HepG2 (cell line): ENCODE data around the gene EMP2. TPM values are rescaled to one million over a fixed set of nuclear protein-coding genes. Genes with fewer than 3 reads are reported as not detected.

Source experiments
- ASH2L ChIP-seq: fragments of 300-600, 200-600 bp; sonication (generic); IDR thresholded peaks from 2 replicates; pipeline ENCODE4 v1.7.0; 2017; ENCODE audit warnings: low read depth, mild to moderate bottlenecking, moderate library complexity, mixed read lengths, low read length; ENCODE audit not compliant: insufficient read length
- CENPX ChIP-seq: sonication (generic); formaldehyde crosslinking; IDR thresholded peaks from 2 replicates; pipeline ENCODE4 v1.9.0; 2021; ENCODE audit warnings: mild to moderate bottlenecking, missing genetic modification reagents, moderate library complexity
- FOXA3 ChIP-seq: IDR thresholded peaks from 2 replicates; pipeline ENCODE4 v1.6.1; 2016; ENCODE audit warnings: missing genetic modification reagents, missing compliant biosample characterization
- SCMH1 ChIP-seq: sonication (generic); formaldehyde crosslinking; IDR thresholded peaks from 2 replicates; pipeline ENCODE4 v1.9.0; 2021; ENCODE audit warnings: missing genetic modification reagents, mild to moderate bottlenecking, borderline replicate concordance
- SOX6 ChIP-seq, 2 experiments: fragments of 450-650 bp in 1 of 2; sonication (generic) in 1 of 2; formaldehyde crosslinking in 1 of 2; IDR thresholded peaks; 2 replicates each; pipeline versions ENCODE4 v1.4.0 to v1.6.1; 2017 to 2020; ENCODE audit warnings: antibody characterized with exemption in 1 of 2, mild to moderate bottlenecking in 1 of 2, missing genetic modification reagents in 1 of 2
- TARDBP ChIP-seq: sonication (generic); formaldehyde crosslinking; IDR thresholded peaks from 2 replicates; pipeline ENCODE4 v1.8.0; 2022; ENCODE audit warnings: mild to moderate bottlenecking, missing genetic modification reagents
- THAP11 ChIP-seq: IDR thresholded peaks from 2 replicates; pipeline ENCODE4 v1.6.1; 2016; ENCODE audit warnings: missing biosample characterization, missing genetic modification reagents
- TOPORS ChIP-seq: sonication (generic); formaldehyde crosslinking; IDR thresholded peaks from 2 replicates; pipeline ENCODE4 v1.8.0; 2023; ENCODE audit warnings: mild to moderate bottlenecking, missing genetic modification reagents
- YY1 ChIP-seq: IDR thresholded peaks from 2 replicates; pipeline ENCODE4 v1.6.1; 2011; ENCODE audit warnings: low read length, low read depth, moderate library complexity, mild to moderate bottlenecking; ENCODE audit not compliant: insufficient read depth, insufficient replicate concordance
- ZMYM4 ChIP-seq: sonication (generic); formaldehyde crosslinking; IDR thresholded peaks from 2 replicates; pipeline ENCODE4 v1.8.1; 2023; ENCODE audit warnings: mild to moderate bottlenecking, missing genetic modification reagents
- ZNF468 ChIP-seq: sonication (generic); formaldehyde crosslinking; IDR thresholded peaks from 2 replicates; pipeline ENCODE4 v1.8.0; 2022; ENCODE audit warnings: mild to moderate bottlenecking, moderate library complexity, missing genetic modification reagents
- ZNF550 ChIP-seq: sonication (generic); formaldehyde crosslinking; IDR thresholded peaks from 2 replicates; pipeline ENCODE4 v1.4.0; 2020; ENCODE audit warnings: mild to moderate bottlenecking, missing genetic modification reagents, borderline replicate concordance
- ZNF564 ChIP-seq: sonication (generic); formaldehyde crosslinking; IDR thresholded peaks from 2 replicates; pipeline ENCODE4 v1.8.1; 2023; ENCODE audit warnings: mild to moderate bottlenecking, missing genetic modification reagents
- ZNF780A ChIP-seq: sonication (generic); formaldehyde crosslinking; IDR thresholded peaks from 2 replicates; pipeline ENCODE4 v1.8.0; 2022; ENCODE audit warnings: mild to moderate bottlenecking, missing genetic modification reagents, moderate library complexity
- ZNF792 ChIP-seq: IDR thresholded peaks from 2 replicates; pipeline ENCODE4 v1.6.1; 2016
- ZNF816 ChIP-seq: sonication (generic); formaldehyde crosslinking; IDR thresholded peaks from 2 replicates; pipeline ENCODE4 v1.8.0; 2022; ENCODE audit warnings: missing genetic modification reagents, mild to moderate bottlenecking, borderline replicate concordance
- polyA plus RNA-seq, 8 experiments: library from polyadenylated mRNA; depleted of rRNA in 3 of 8; stranded (reverse) in 7 of 8; unstranded in 1 of 8; fragments of >200 nt; fragmentation: Illumina TruSeq in 4 of 8; extraction: Trizol in 4 of 8; gene quantifications; 2 replicates each; pipeline versions ENCODE4 v1.2.1 to v1.2.3, GENCODE V29; 2011 to 2016; ENCODE audit warnings: low read depth in 4 of 8, missing spikeins in 1 of 8, mixed read lengths in 1 of 8; ENCODE audit not compliant: insufficient read depth in 1 of 8
- total RNA-seq, 5 experiments: library from RNA; depleted of rRNA; stranded (reverse); fragments of >200 nt; fragmentation: Illumina TruSeq; extraction: Trizol; gene quantifications; 2 replicates each; pipeline ENCODE4 v1.2.3, GENCODE V29; 2016; ENCODE audit warnings: low read depth in 1 of 5
- TF ChIP-seq, protein P1 (sequence below): sonication (generic); formaldehyde crosslinking; IDR thresholded peaks from 2 replicates; pipeline ENCODE4 v1.4.0; 2020; ENCODE audit warnings: missing genetic modification reagents
- TF ChIP-seq, protein P2 (sequence below): fragments of 450-650 bp; IDR thresholded peaks from 2 replicates; pipeline ENCODE4 v1.6.1; 2016
- TF ChIP-seq, protein P3 (sequence below): fragments of 450-650 bp; IDR thresholded peaks from 2 replicates; pipeline ENCODE4 v1.6.1; 2017; ENCODE audit warnings: mild to moderate bottlenecking
- TF ChIP-seq, protein P4 (sequence below): sonication (generic); formaldehyde crosslinking; IDR thresholded peaks from 2 replicates; pipeline ENCODE4 v1.8.1; 2023; ENCODE audit warnings: missing genetic modification reagents, mild to moderate bottlenecking, borderline replicate concordance

The EMP2 gene
- total and polyA plus RNA-seq, 2 of the 13 experiments (the other 11 are each of a cell fraction or from before 2014, with no cell fraction given) = 24.6 to 91.2 TPM

DNA sequence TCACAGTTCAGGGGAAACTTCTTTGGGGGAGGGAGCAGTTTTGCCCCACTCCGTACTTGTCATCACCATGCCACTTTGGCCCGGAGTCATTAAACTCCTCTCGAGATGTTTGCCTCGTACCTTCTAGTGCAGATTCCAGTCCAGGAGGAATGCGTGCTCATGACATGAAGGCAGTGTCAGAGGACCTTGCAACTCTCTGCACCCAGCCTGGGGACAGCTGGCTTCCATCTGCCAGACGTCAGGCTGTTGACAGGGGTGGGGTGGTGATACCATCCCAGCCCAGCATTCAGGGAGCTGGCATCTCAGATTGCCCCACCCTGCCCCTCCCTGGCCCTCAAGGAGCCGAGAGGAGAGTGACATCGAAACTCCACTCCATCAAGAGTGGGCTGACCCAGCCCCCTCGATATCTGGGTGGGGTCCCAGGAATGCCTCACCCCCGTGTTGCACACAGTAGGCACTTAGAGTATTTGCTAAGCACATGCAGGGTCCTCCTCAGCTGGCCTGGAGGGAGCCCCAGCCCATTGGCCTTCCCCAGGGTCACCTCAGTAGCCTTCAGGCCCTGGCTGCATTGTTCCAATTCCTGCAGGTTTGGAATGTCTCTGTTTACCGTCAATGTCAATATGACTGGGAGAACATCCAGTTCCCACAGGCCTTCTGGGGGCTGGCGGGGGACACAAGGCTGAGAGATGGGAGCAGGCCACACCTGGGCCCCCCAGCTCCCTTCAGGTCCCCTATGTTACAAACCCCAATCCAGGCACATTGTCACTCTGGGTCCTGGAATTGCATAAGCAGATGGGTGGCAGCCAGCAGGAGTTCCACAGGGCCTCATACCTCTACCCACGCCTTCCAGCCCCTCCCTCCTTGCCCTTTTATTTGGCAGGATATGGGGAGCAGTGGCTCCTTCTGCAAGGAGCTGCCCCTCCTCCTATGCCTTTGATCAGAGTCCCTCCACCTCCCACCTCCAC, 21.3 kb upstream of the EMP2 start (continued):
- 0 out of 2 replicates have a peak, but pooled peaks have one; percentile 8 for TF ChIP-seq THAP11
- TF ChIP-seq ZMYM4 (CRISPR knock-in tag) = peak; percentile 26; the same call in 1 of the 2 replicates
- TF ChIP-seq CENPX (CRISPR knock-in tag) = no peak
- TF ChIP-seq ZNF816 = no peak
- TF ChIP-seq, protein P1, sequence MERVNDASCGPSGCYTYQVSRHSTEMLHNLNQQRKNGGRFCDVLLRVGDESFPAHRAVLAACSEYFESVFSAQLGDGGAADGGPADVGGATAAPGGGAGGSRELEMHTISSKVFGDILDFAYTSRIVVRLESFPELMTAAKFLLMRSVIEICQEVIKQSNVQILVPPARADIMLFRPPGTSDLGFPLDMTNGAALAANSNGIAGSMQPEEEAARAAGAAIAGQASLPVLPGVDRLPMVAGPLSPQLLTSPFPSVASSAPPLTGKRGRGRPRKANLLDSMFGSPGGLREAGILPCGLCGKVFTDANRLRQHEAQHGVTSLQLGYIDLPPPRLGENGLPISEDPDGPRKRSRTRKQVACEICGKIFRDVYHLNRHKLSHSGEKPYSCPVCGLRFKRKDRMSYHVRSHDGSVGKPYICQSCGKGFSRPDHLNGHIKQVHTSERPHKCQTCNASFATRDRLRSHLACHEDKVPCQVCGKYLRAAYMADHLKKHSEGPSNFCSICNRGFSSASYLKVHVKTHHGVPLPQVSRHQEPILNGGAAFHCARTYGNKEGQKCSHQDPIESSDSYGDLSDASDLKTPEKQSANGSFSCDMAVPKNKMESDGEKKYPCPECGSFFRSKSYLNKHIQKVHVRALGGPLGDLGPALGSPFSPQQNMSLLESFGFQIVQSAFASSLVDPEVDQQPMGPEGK (CRISPR knock-in tag) = peak; percentile 94
- no peak for TF ChIP-seq ASH2L
- no peak for TF ChIP-seq YY1
- TF ChIP-seq TARDBP (CRISPR knock-in tag) = no peak
- TF ChIP-seq ZNF792 = no peak
- peak; percentile 97 for TF ChIP-seq FOXA3 (CRISPR knock-in tag)
- TF ChIP-seq TOPORS (CRISPR knock-in tag) = no peak
- TF ChIP-seq ZNF564 (CRISPR knock-in tag) = no peak
- TF ChIP-seq SOX6 (IDR thresholded peaks at IDR 0.05) = no peak
- TF ChIP-seq SOX6 (CRISPR knock-in tag; IDR thresholded peaks at IDR 0.05) = peak; percentile 85
- TF ChIP-seq ZNF780A (CRISPR knock-in tag) = no peak
- TF ChIP-seq, protein P2, sequence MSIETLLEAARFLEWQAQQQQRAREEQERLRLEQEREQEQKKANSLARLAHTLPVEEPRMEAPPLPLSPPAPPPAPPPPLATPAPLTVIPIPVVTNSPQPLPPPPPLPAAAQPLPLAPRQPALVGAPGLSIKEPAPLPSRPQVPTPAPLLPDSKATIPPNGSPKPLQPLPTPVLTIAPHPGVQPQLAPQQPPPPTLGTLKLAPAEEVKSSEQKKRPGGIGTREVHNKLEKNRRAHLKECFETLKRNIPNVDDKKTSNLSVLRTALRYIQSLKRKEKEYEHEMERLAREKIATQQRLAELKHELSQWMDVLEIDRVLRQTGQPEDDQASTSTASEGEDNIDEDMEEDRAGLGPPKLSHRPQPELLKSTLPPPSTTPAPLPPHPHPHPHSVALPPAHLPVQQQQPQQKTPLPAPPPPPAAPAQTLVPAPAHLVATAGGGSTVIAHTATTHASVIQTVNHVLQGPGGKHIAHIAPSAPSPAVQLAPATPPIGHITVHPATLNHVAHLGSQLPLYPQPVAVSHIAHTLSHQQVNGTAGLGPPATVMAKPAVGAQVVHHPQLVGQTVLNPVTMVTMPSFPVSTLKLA = no peak
- TF ChIP-seq, protein P3, sequence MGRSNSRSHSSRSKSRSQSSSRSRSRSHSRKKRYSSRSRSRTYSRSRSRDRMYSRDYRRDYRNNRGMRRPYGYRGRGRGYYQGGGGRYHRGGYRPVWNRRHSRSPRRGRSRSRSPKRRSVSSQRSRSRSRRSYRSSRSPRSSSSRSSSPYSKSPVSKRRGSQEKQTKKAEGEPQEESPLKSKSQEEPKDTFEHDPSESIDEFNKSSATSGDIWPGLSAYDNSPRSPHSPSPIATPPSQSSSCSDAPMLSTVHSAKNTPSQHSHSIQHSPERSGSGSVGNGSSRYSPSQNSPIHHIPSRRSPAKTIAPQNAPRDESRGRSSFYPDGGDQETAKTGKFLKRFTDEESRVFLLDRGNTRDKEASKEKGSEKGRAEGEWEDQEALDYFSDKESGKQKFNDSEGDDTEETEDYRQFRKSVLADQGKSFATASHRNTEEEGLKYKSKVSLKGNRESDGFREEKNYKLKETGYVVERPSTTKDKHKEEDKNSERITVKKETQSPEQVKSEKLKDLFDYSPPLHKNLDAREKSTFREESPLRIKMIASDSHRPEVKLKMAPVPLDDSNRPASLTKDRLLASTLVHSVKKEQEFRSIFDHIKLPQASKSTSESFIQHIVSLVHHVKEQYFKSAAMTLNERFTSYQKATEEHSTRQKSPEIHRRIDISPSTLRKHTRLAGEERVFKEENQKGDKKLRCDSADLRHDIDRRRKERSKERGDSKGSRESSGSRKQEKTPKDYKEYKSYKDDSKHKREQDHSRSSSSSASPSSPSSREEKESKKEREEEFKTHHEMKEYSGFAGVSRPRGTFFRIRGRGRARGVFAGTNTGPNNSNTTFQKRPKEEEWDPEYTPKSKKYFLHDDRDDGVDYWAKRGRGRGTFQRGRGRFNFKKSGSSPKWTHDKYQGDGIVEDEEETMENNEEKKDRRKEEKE = no peak
- 0 out of 2 replicates have a peak, but pooled peaks have one; percentile 71 for TF ChIP-seq ZNF550
- TF ChIP-seq SCMH1 (CRISPR knock-in tag) = no peak
- TF ChIP-seq ZNF468 = 0 out of 2 replicates have a peak, but pooled peaks have one; percentile 41
- TF ChIP-seq, protein P4, sequence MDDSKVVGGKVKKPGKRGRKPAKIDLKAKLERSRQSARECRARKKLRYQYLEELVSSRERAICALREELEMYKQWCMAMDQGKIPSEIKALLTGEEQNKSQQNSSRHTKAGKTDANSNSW (CRISPR knock-in tag) = 0 out of 2 replicates have a peak, but pooled peaks have one; percentile 81
